Coronary artery (tissue), 2 donors: Measurements from ENCODE around the gene HCN4.

ENCODE experiments used
- DNase-seq: peaks from one replicate; pipeline ENCODE4 v3.0.0-alpha.2; 2017; ENCODE audit warnings: low spot score
- H3K27ac ChIP-seq, 2 donors: fragments of 200-600 bp; sonication (generic); one replicate each; pipeline ENCODE4 v1.5.1; 2016 to 2019
- H3K4me3 ChIP-seq: fragments of 200-600 bp; sonication (generic); 2 replicates; pipeline ENCODE4 v1.5.1; 2016; ENCODE audit warnings: mild to moderate bottlenecking, moderate library complexity
- CTCF ChIP-seq: fragments of 200-600 bp; sonication (generic); IDR thresholded peaks from one replicate; pipeline ENCODE4 v1.5.1; 2019; ENCODE audit warnings: antibody characterized with exemption

The HCN4 gene

GRCh38 chr15:73387507-73388255 lies 18.9 kb upstream of the HCN4 start:
- DNase-seq = peak; percentile 22
- no peak for TF ChIP-seq CTCF
- Histone ChIP-seq H3K4me3 (no peak overlapping the region), H3K27ac (no peak overlapping the region)

- H3K27ac ChIP-seq = no peak overlapping the region
- DNase-seq = no peak
- no peak overlapping the region for H3K4me3 ChIP-seq
- TF ChIP-seq CTCF = no peak
Observed at GRCh38 chr15:73386886-73387506, 18.2 kb upstream of the HCN4 start.

GRCh38 chr15:73386238-73386637 lies 17.5 kb upstream of the HCN4 start:
- no peak for TF ChIP-seq CTCF
- Histone ChIP-seq H3K4me3 (no peak overlapping the region), H3K27ac (no peak overlapping the region)
- no peak for DNase-seq

- Histone ChIP-seq H3K27ac (no peak overlapping the region), H3K4me3 (no peak overlapping the region)
- no peak for DNase-seq
- TF ChIP-seq CTCF = no peak
Observed at GRCh38 chr15:73385205-73385604, 16.4 kb upstream of the HCN4 start.

GRCh38 chr15:73383310-73384189 lies 14.8 kb upstream of the HCN4 start:
- Histone ChIP-seq H3K27ac (no peak overlapping the region), H3K4me3 (no peak overlapping the region)
- TF ChIP-seq CTCF = no peak
- no peak for DNase-seq

GRCh38 chr15:73382115-73382514 lies 13.4 kb upstream of the HCN4 start:
- Histone ChIP-seq H3K4me3 (no peak overlapping the region), H3K27ac (no peak overlapping the region)
- TF ChIP-seq CTCF = no peak
- no peak for DNase-seq
